WTC11 (cell line): ENCODE measurements around the gene SLC39A7.

ENCODE experiments used
- NFYB ChIP-seq: sonication (generic); formaldehyde crosslinking; conservative IDR thresholded peaks from 2 replicates; pipeline ENCODE4 v1.8.0; 2022; ENCODE audit warnings: low read depth, missing genetic modification reagents
- TF ChIP-seq, protein P1 (sequence below): sonication (generic); formaldehyde crosslinking; IDR thresholded peaks from 2 replicates; pipeline ENCODE4 v1.8.0; 2022; ENCODE audit warnings: mild to moderate bottlenecking, missing genetic modification reagents

DNA sequence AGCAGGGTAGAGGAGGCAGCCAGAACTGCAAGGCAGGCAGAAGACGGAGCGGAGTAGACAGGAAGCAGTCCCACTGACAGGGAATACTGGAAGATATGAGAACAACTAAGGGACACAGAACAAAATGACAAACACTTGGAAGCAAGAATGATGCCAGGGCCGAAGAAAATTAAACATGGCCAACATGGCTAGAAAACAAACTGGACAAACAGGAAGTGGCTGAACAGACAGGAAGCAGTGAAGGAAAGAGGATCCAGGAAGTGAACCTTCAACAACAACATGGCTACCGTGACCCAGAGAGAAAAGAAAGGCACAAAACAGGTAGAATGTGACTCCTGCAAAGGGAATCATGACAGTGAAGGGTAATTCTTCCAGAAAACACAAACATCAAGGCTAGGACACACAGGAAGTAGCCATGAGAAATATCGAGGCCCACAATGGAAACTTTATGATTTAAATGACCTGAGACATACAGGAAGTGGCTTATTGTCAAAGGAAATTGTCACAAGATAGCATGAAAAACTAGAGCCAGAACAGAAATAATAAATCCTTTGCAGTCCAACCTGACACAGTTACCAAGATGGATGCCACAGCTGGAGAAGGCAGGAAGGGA lies 17.5 kb upstream of the SLC39A7 start:
- TF ChIP-seq, protein P1, sequence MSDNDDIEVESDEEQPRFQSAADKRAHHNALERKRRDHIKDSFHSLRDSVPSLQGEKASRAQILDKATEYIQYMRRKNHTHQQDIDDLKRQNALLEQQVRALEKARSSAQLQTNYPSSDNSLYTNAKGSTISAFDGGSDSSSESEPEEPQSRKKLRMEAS (CRISPR knock-in tag), result no peak
- no peak for TF ChIP-seq NFYB
